A673 (cell line): ENCODE results near the gene ANKRA2. TPM values are rescaled to one million over a fixed set of nuclear protein-coding genes. Genes with fewer than 3 reads are reported as not detected.

Experiments
- BruUV-seq: library from RNA; stranded (reverse); fragments of 400-500 nt; replicated peaks from 2 replicates; lab custom pipeline; 2021; lab: Mats Ljungman, UMichigan
- CTCF ChIA-PET: fragments of 300-600 bp; sonication (Branson Sonifier 250); formaldehyde crosslinking; loops from one replicate; lab custom pipeline; 2022; ENCODE audit warnings: antibody characterized with exemption; lab: Charles Lee
- POLR2A ChIA-PET: fragments of 300-600 bp; sonication (Branson Sonifier 250); formaldehyde crosslinking; loops from one replicate; lab custom pipeline; 2022; ENCODE audit warnings: antibody characterized with exemption; ENCODE audit not compliant: low non-redundant PET; lab: Charles Lee
- DNase-seq: peaks from one replicate; pipeline ENCODE4 v3.0.0-alpha.2; 2015; ENCODE audit warnings: low spot score
- H3K27ac ChIP-seq: fragments of 200-600 bp; sonication (generic); 2 replicates; pipeline ENCODE4 v1.5.1; 2016; ENCODE audit warnings: mixed run types, low read depth, mild to moderate bottlenecking, mixed read lengths, antibody characterized with exemption, low read length; ENCODE audit not compliant: poor library complexity, severe bottlenecking
- H3K27me3 ChIP-seq: fragments of 200-600 bp; sonication (generic); replicated peaks from 2 replicates; pipeline ENCODE4 v1.6.1; 2017; ENCODE audit warnings: mixed run types, low read depth, mild to moderate bottlenecking, mixed read lengths, antibody characterized with exemption, low read length; ENCODE audit not compliant: insufficient read depth, poor library complexity
- H3K36me3 ChIP-seq: fragments of 200-600 bp; sonication (generic); 2 replicates; pipeline ENCODE4 v1.6.1; 2016; ENCODE audit warnings: mixed run types, mild to moderate bottlenecking, mixed read lengths, antibody characterized with exemption, low read length; ENCODE audit not compliant: insufficient read depth, poor library complexity, severe bottlenecking
- H3K4me1 ChIP-seq: fragments of 200-600 bp; sonication (generic); 2 replicates; pipeline ENCODE4 v1.6.1; 2017; ENCODE audit warnings: mixed run types, mild to moderate bottlenecking, mixed read lengths, antibody characterized with exemption, low read length; ENCODE audit not compliant: insufficient read depth, poor library complexity, severe bottlenecking
- H3K4me3 ChIP-seq: fragments of 200-600 bp; sonication (generic); 2 replicates; pipeline ENCODE4 v1.5.1; 2016; ENCODE audit warnings: low read depth, mixed run types, mild to moderate bottlenecking, mixed read lengths, low read length; ENCODE audit not compliant: poor library complexity, severe bottlenecking
- H3K9me3 ChIP-seq: fragments of 200-600 bp; sonication (generic); 2 replicates; pipeline ENCODE4 v1.6.1; 2016; ENCODE audit warnings: mixed run types, low read depth, mild to moderate bottlenecking, mixed read lengths, antibody characterized with exemption, low read length; ENCODE audit not compliant: poor library complexity, severe bottlenecking
- EZH2 ChIP-seq: fragments of 200-600 bp; sonication (generic); IDR thresholded peaks from 2 replicates; pipeline ENCODE4 v1.6.1; 2017; ENCODE audit warnings: borderline replicate concordance, low read depth, mild to moderate bottlenecking, mixed read lengths, antibody characterized with exemption, low read length; ENCODE audit not compliant: poor library complexity, severe bottlenecking
- intact Hi-C: fragments of 100-400 bp; cut with micrococcal nuclease; formaldehyde crosslinking; loops from one replicate; pipeline ENCODE4 v1.10.0; 2022; ENCODE audit not compliant: unreplicated experiment
- total RNA-seq: library from RNA; stranded (reverse); gene quantifications from 2 replicates; pipeline ENCODE4 v1.2.3, GENCODE V29; 2021
- TF ChIP-seq, protein P1 (sequence below): fragments of 300-800, 200-600 bp; sonication (generic); conservative IDR thresholded peaks from 2 replicates; pipeline ENCODE4 v1.5.1; 2017; ENCODE audit warnings: low read depth, mild to moderate bottlenecking, antibody characterized with exemption, low read length, moderate library complexity, mixed read lengths

Gene ANKRA2
- total RNA-seq, 1 experiment from 2014 or later, result 12.8 TPM

DNA sequence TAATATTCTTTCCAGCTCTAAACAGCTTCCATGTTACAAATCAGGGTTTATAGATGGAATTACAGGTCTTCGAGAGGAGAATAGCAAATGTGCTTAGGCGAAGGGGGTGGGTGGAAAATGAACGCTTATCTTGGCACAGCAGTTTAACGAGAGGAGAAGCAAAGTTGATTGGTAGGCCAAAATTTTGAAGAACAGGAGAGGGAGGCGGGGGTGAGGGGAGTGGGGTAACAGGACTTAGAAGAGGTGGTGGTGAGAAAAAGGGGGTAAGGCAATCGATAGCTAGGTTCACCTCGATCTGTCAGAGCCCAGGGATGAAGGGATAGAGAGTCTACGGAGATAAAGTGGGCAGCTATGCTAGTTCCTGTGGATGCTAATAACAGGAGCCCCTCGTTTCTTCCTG lies 764 bp downstream of the ANKRA2 start:
- intact Hi-C loops, result no loop called here
- Histone ChIP-seq H3K27me3 (no peaks in the 10 kb centered on the region), H3K36me3 (peaks cover 13% of the 10 kb centered on the region), H3K9me3 (no peaks in the 10 kb centered on the region), H3K4me1 (peaks cover 10% of the 10 kb centered on the region), H3K4me3 (peak overlapping the region; percentile 80), H3K27ac (peak overlapping the region; percentile 88)
- no TSS peak for BruUV-seq
- no peak for DNase-seq
- ChIA-PET CTCF (no interaction called here), POLR2A (interaction anchor here (0.7 kb wide), 1 partner anchor 1776 kb away, joined by 10 read pairs; no protein-coding TSS in a partner anchor)
- TF ChIP-seq, protein P1, sequence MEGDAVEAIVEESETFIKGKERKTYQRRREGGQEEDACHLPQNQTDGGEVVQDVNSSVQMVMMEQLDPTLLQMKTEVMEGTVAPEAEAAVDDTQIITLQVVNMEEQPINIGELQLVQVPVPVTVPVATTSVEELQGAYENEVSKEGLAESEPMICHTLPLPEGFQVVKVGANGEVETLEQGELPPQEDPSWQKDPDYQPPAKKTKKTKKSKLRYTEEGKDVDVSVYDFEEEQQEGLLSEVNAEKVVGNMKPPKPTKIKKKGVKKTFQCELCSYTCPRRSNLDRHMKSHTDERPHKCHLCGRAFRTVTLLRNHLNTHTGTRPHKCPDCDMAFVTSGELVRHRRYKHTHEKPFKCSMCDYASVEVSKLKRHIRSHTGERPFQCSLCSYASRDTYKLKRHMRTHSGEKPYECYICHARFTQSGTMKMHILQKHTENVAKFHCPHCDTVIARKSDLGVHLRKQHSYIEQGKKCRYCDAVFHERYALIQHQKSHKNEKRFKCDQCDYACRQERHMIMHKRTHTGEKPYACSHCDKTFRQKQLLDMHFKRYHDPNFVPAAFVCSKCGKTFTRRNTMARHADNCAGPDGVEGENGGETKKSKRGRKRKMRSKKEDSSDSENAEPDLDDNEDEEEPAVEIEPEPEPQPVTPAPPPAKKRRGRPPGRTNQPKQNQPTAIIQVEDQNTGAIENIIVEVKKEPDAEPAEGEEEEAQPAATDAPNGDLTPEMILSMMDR, result no peak
- no peak for TF ChIP-seq EZH2

DNA sequence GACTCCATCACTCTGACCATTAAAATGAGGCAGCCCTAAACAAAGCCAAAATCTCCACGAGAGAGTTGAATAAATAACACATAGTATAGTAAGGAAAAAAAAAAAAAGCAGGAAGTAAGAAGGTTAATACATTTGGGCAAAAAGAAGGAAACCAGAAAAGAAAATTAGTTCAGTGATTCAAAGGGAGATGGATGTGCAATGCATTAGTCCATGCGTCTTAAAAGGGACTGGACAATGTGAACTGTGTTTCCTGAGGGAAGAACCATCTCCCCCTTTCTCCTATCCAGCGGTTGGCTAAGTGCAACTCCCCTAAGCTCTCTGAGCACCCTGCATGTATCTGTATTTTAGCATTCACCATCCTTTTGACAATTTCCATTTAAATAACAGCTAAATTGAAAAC lies 1.4 kb downstream of the ANKRA2 start:
- H3K4me3 ChIP-seq, result peak overlapping the region; percentile 80
- no peak for TF ChIP-seq EZH2
- TF ChIP-seq, protein P1, result no peak
- H3K27me3 ChIP-seq, result no peaks in the 10 kb centered on the region
- no peaks in the 10 kb centered on the region for H3K9me3 ChIP-seq
- CTCF ChIA-PET, result no interaction called here
- intact Hi-C loops, result no loop called here
- H3K4me1 ChIP-seq, result peaks cover 10% of the 10 kb centered on the region
- H3K27ac ChIP-seq, result no peak overlapping the region
- POLR2A ChIA-PET, result interaction anchor here (0.7 kb wide), 1 partner anchor 1776 kb away, joined by 10 read pairs; no protein-coding TSS in a partner anchor
- no TSS peak for BruUV-seq
- DNase-seq, result no peak
- peaks cover 19% of the 10 kb centered on the region for H3K36me3 ChIP-seq

DNA sequence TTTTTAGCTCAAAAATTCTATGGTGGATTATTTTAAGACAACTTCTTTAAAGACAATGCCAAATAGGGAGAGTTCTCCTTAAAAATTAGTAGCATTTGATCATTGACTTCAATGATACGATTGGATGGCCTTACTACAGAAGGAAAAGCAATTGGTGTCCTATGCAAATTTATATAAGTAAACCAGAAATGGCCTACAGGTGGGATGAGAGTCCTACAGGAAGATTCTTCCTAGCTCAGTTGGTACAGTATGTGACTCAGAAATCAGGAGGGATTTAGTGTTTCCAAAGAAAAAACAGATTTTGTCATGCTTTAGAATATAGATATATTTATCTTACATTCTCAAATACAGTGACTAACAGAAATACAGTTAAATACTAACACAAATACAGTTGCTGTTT lies 6.5 kb downstream of the ANKRA2 start:
- intact Hi-C loops, result no loop called here
- CTCF ChIA-PET, result no interaction called here
- Histone ChIP-seq H3K36me3 (peaks cover 32% of the 10 kb centered on the region), H3K4me3 (no peak overlapping the region), H3K27ac (no peak overlapping the region), H3K4me1 (no peaks in the 10 kb centered on the region), H3K9me3 (no peaks in the 10 kb centered on the region), H3K27me3 (no peaks in the 10 kb centered on the region)
- POLR2A ChIA-PET, result no interaction called here
- TF ChIP-seq EZH2, result no peak
- TF ChIP-seq, protein P1, result no peak
- BruUV-seq, result no TSS peak
- DNase-seq, result no peak
